Testis (tissue), 3 donors: ENCODE results near the gene FBLN1. TPM values are rescaled to one million over a fixed set of nuclear protein-coding genes. Genes with fewer than 3 reads are reported as not detected.

Experiments
- DNase-seq: peaks from one replicate; pipeline ENCODE4 v3.0.0-alpha.2; 2019
- H3K27ac ChIP-seq, 2 donors: fragments of 200-600 bp; sonication (generic); one replicate each; pipeline ENCODE4 v1.5.1; 2019
- H3K27me3 ChIP-seq: fragments of 200-600 bp; sonication (generic); one replicate; pipeline ENCODE4 v1.5.1; 2019
- H3K36me3 ChIP-seq: fragments of 200-600 bp; sonication (generic); one replicate; pipeline ENCODE4 v1.5.1; 2017; ENCODE audit warnings: low read depth; ENCODE audit errors: missing control alignments
- H3K4me1 ChIP-seq: fragments of 200-600 bp; sonication (generic); one replicate; pipeline ENCODE4 v1.5.1; 2019
- H3K4me3 ChIP-seq, 2 donors: fragments of 200-600 bp; sonication (generic); one replicate each; pipeline ENCODE4 v1.5.1; 2017 to 2019
- H3K9me3 ChIP-seq: fragments of 200-600 bp; sonication (generic); one replicate; pipeline ENCODE4 v1.5.1; 2017
- CTCF ChIP-seq, 3 experiments: fragments of 450-650 bp in 2 of 3; fragments of 200-600 bp in 1 of 3; sonication (generic) in 1 of 3; IDR thresholded peaks; one replicate each; pipeline ENCODE4 v1.5.1; 2016 to 2019; ENCODE audit warnings: antibody characterized with exemption in 3 of 3, mild to moderate bottlenecking in 2 of 3, moderate library complexity in 1 of 3
- POLR2A ChIP-seq: fragments of 450-650 bp; IDR thresholded peaks from one replicate; pipeline ENCODE4 v1.6.1; 2017; ENCODE audit warnings: antibody characterized with exemption, mild to moderate bottlenecking, moderate library complexity
- WGBS, 2 donors: methylation state at CpG; one replicate each; pipeline ENCODE4 v1.1.5; 2018; 5-methylcytosine and 5-hydroxymethylcytosine counted together
- intact Hi-C: fragments of 100-400 bp; cut with DNase I; formaldehyde crosslinking; loops from one replicate; pipeline ENCODE4 v1.15.1; 2023; ENCODE audit warnings: low total_unique reads
- polyA plus RNA-seq: library from polyadenylated mRNA; stranded (reverse); fragments of 350-450 nt; fragmentation: Illumina TruSeq; extraction: RNeasy Lipid Tissue Mini Kit (QIAGEN cat#74804); gene quantifications from one replicate; pipeline ENCODE4 v1.2.3, GENCODE V29; 2014; ENCODE audit warnings: low read depth, low replicate concordance; ENCODE audit not compliant: insufficient read depth
- total RNA-seq, 2 donors: library from RNA; depleted of rRNA; stranded (reverse); fragments of >200 nt; gene quantifications; one replicate each; pipeline ENCODE4 v1.2.3, GENCODE V29; 2016

The FBLN1 gene
- total and polyA plus RNA-seq, 3 donors from 2014 or later: 32.4 to 154 (median 42.2) TPM

GRCh38 chr22:45550891-45551290 lies 48.2 kb downstream of the FBLN1 start:
- no peak for DNase-seq
- H3K9me3 ChIP-seq: no peaks in the 10 kb centered on the region
- TF ChIP-seq CTCF (IDR thresholded peaks at IDR 0.05) (no peak), POLR2A (no peak)
- no peak overlapping the region for H3K4me3 ChIP-seq
- intact Hi-C loops: loop anchor here (10.0 kb wide), 1 partner anchor 106 kb away; no protein-coding TSS in a partner anchor
- no peaks in the 10 kb centered on the region for H3K36me3 ChIP-seq
- H3K4me1 ChIP-seq: peaks cover 40% of the 10 kb centered on the region
- H3K27me3 ChIP-seq: no peaks in the 10 kb centered on the region
- peak overlapping the region in 1 of 2 donors; percentile 65 for H3K27ac ChIP-seq
- 90 to 94% methylated on average over 6 to 11 of the region's 11 CpGs for WGBS, 2 donors

GRCh38 chr22:45551310-45552016 lies 48.8 kb downstream of the FBLN1 start:
- intact Hi-C loops: loop anchor here (10.0 kb wide), 1 partner anchor 107 kb away; no protein-coding TSS in a partner anchor
- Histone ChIP-seq H3K4me1 (peaks cover 40% of the 10 kb centered on the region), H3K9me3 (no peaks in the 10 kb centered on the region), H3K36me3 (no peaks in the 10 kb centered on the region), H3K27ac (peak overlapping the region; percentile 65 to 70), H3K4me3 (peak overlapping the region in 1 of 2 donors; percentile 23), H3K27me3 (no peaks in the 10 kb centered on the region)
- TF ChIP-seq POLR2A (no peak), CTCF (IDR thresholded peaks at IDR 0.05) (no peak)
- 11 to 39% methylated on average over 11 to 18 of the region's 18 CpGs for WGBS, 2 donors
- peak; percentile 48 for DNase-seq

- no peaks in the 10 kb centered on the region for H3K9me3 ChIP-seq
- 56 to 64% methylated on average over 11 to 12 of the region's 12 CpGs for WGBS, 2 donors
- no peaks in the 10 kb centered on the region for H3K27me3 ChIP-seq
- H3K4me3 ChIP-seq: peak overlapping the region in 1 of 2 donors; percentile 23
- peak; percentile 28 for DNase-seq
- H3K4me1 ChIP-seq: peaks cover 40% of the 10 kb centered on the region
- H3K27ac ChIP-seq: peak overlapping the region; percentile 65 to 70
- H3K36me3 ChIP-seq: no peaks in the 10 kb centered on the region
- intact Hi-C loops: loop anchor here (10.0 kb wide), 1 partner anchor 107 kb away; no protein-coding TSS in a partner anchor
- TF ChIP-seq POLR2A (no peak), CTCF (IDR thresholded peaks at IDR 0.05) (no peak)
These were observed 49.3 kb downstream of the FBLN1 start for GRCh38 chr22:45552017-45552411.

- WGBS, 2 donors: 32 to 52% methylated on average over 20 to 30 of the region's 30 CpGs
- Histone ChIP-seq H3K27me3 (no peaks in the 10 kb centered on the region), H3K4me3 (peak overlapping the region in 1 of 2 donors; percentile 23), H3K27ac (peak overlapping the region; percentile 55 to 70), H3K4me1 (peaks cover 40% of the 10 kb centered on the region), H3K9me3 (no peaks in the 10 kb centered on the region), H3K36me3 (no peaks in the 10 kb centered on the region)
- TF ChIP-seq CTCF (IDR thresholded peaks at IDR 0.05): peak in 1 of 3 experiments; percentile 11
- TF ChIP-seq POLR2A: no peak
- intact Hi-C loops: loop anchor here (10.0 kb wide), 1 partner anchor 108 kb away; no protein-coding TSS in a partner anchor
- peak; percentile 62 for DNase-seq
These were observed 50.1 kb downstream of the FBLN1 start for GRCh38 chr22:45552580-45553350.
